ENCODE data around the gene ERGIC1.

DNA sequence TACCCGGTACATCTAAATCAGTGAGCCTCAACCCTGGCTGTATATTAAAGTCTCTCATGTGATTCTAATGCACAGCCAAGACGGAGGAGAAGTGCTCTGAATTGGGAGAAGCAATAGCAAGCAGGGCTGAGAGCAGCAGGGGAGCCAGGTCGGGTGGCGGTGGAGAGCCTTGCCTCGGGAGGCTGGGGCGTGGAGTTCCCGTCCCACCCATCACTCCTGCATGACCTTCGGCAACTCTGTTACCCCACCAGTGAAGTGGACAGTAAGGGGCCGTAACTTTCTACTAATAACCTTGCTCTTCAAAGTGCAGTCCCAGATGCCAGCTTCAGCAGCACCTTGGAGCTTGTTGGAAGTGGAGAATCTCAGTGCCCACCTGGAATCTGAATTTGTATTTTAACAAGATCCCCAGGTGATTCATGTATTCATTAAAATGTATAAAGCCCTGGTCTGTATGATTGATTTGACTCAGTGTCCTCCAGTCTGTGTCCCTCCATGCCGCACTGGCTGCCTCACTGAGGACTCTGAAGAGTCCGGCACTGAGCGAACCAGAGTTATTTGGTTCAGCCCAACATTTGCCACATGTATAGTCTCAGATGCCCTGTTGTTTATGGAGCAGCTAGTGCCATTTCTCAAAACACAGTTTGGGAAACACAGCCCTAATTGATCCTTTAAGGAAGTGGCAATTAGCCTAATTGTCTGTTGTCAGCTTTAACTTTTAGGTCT, 6.5 kb downstream of the ERGIC1 start:
- TF ChIP-seq, protein P1, sequence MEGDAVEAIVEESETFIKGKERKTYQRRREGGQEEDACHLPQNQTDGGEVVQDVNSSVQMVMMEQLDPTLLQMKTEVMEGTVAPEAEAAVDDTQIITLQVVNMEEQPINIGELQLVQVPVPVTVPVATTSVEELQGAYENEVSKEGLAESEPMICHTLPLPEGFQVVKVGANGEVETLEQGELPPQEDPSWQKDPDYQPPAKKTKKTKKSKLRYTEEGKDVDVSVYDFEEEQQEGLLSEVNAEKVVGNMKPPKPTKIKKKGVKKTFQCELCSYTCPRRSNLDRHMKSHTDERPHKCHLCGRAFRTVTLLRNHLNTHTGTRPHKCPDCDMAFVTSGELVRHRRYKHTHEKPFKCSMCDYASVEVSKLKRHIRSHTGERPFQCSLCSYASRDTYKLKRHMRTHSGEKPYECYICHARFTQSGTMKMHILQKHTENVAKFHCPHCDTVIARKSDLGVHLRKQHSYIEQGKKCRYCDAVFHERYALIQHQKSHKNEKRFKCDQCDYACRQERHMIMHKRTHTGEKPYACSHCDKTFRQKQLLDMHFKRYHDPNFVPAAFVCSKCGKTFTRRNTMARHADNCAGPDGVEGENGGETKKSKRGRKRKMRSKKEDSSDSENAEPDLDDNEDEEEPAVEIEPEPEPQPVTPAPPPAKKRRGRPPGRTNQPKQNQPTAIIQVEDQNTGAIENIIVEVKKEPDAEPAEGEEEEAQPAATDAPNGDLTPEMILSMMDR (IDR thresholded peaks at IDR 0.05) = no peak
- no peak for TF ChIP-seq POLR2A (IDR thresholded peaks at IDR 0.05)

Measured in tibial nerve (tissue), 3 donors.